ENCODE data around the gene NOP56. TPM values are rescaled to one million over a fixed set of nuclear protein-coding genes. Genes with fewer than 3 reads are reported as not detected.
A peak's percentile ranks its signal among the peaks of the same experiment; 100 is the strongest.

Gene NOP56
- total and polyA plus RNA-seq, 9 of the 15 experiments (the other 6 are each of a cell fraction or from before 2014, with no cell fraction given), result 295 to 697 (median 439) TPM

DNA sequence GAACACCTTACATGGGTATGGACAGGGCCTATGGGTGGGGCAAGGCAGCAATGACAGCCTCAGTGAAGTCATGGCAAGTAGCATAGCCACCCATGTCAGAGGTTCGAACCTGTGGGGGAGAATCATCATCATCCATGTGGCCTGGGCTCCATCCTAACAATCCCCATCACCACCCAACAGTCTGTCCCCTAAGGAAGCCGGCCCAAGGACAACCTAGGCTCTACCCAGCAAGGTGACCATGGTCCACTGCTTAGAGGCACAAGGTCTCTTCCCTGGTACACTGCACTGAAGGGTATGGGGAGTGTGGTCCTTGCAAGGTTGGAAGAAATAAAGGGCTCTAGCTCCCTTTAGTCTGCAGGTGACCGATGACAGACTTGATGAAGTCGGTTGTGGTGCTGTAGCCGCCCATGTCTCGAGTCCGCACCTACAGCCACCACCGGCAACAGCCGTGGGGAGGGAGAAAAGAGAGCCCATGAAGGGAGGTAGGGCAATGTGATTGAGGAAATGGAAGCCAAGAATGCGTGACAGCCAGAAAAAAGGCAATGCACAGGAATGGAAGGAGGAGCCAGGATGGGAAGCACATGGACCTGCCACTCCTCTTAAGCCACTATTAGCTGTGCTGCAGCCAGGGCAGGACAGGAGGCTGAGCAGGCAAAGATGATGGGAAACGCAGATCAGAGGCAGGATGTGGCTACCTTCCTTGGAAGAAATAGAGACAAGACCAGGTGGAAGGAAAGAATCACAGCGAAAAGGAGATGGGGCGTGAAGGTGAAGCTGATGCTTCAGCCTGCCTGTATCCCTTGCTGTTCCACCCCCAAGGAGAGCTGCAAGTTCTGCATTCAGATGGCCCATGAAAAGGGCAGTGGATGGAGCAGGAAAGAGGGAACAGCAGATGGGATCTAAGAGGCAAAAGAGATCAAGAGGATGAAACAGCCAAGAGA, 6.3 kb downstream of the NOP56 start (continued):
- TF ChIP-seq, protein P1, sequence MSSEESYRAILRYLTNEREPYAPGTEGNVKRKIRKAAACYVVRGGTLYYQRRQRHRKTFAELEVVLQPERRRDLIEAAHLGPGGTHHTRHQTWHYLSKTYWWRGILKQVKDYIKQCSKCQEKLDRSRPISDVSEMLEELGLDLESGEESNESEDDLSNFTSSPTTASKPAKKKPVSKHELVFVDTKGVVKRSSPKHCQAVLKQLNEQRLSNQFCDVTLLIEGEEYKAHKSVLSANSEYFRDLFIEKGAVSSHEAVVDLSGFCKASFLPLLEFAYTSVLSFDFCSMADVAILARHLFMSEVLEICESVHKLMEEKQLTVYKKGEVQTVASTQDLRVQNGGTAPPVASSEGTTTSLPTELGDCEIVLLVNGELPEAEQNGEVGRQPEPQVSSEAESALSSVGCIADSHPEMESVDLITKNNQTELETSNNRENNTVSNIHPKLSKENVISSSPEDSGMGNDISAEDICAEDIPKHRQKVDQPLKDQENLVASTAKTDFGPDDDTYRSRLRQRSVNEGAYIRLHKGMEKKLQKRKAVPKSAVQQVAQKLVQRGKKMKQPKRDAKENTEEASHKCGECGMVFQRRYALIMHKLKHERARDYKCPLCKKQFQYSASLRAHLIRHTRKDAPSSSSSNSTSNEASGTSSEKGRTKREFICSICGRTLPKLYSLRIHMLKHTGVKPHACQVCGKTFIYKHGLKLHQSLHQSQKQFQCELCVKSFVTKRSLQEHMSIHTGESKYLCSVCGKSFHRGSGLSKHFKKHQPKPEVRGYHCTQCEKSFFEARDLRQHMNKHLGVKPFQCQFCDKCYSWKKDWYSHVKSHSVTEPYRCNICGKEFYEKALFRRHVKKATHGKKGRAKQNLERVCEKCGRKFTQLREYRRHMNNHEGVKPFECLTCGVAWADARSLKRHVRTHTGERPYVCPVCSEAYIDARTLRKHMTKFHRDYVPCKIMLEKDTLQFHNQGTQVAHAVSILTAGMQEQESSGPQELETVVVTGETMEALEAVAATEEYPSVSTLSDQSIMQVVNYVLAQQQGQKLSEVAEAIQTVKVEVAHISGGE (CRISPR knock-in tag; IDR thresholded peaks at IDR 0.05), result no peak
- TF ChIP-seq IRF2 (CRISPR knock-in tag; IDR thresholded peaks at IDR 0.05) (no peak), ZKSCAN3 (CRISPR knock-in tag; IDR thresholded peaks at IDR 0.05) (no peak), CBX8 (IDR thresholded peaks at IDR 0.05; ENCODE audit: borderline replicate concordance, extremely low read depth, low read depth, low read length, poor library complexity, severe bottlenecking) (no peak), RCOR1 (IDR thresholded peaks at IDR 0.05; ENCODE audit: borderline replicate concordance in 1 of 2, low read depth in 2 of 2, low read length in 2 of 2) (no peak), TBP (optimal IDR thresholded peaks at IDR 0.05; ENCODE audit: low read depth, low read length) (no peak), JUND (IDR thresholded peaks at IDR 0.05; ENCODE audit: borderline replicate concordance, low read depth, low read length) (no peak), JUND (tag; IDR thresholded peaks at IDR 0.05; ENCODE audit: borderline replicate concordance, low read depth, low read length) (no peak), CREM (IDR thresholded peaks at IDR 0.05; ENCODE audit: low read depth) (no peak), PML (IDR thresholded peaks at IDR 0.05; ENCODE audit: low read length) (peak; percentile 51; the same call in 1 of the 2 replicates), CBX1 (IDR thresholded peaks at IDR 0.05; ENCODE audit: low read depth) (no peak), MCM3 (IDR thresholded peaks at IDR 0.05) (no peak), SMAD1 (IDR thresholded peaks at IDR 0.05; ENCODE audit: low read depth, low read length, partially characterized antibody) (no peak), UBTF (IDR thresholded peaks at IDR 0.05; ENCODE audit: borderline replicate concordance in 1 of 2, low read depth in 2 of 2, low read length in 2 of 2) (no peak), NFYB (IDR thresholded peaks at IDR 0.05; ENCODE audit: extremely low read depth, insufficient read length) (no peak), ZFPM2 (CRISPR knock-in tag; IDR thresholded peaks at IDR 0.05) (no peak), NEUROD1 (IDR thresholded peaks at IDR 0.05; ENCODE audit: borderline replicate concordance, low read depth, low read length, partially characterized antibody) (no peak)
- TF ChIP-seq, protein P2, sequence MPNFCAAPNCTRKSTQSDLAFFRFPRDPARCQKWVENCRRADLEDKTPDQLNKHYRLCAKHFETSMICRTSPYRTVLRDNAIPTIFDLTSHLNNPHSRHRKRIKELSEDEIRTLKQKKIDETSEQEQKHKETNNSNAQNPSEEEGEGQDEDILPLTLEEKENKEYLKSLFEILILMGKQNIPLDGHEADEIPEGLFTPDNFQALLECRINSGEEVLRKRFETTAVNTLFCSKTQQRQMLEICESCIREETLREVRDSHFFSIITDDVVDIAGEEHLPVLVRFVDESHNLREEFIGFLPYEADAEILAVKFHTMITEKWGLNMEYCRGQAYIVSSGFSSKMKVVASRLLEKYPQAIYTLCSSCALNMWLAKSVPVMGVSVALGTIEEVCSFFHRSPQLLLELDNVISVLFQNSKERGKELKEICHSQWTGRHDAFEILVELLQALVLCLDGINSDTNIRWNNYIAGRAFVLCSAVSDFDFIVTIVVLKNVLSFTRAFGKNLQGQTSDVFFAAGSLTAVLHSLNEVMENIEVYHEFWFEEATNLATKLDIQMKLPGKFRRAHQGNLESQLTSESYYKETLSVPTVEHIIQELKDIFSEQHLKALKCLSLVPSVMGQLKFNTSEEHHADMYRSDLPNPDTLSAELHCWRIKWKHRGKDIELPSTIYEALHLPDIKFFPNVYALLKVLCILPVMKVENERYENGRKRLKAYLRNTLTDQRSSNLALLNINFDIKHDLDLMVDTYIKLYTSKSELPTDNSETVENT (CRISPR knock-in tag; IDR thresholded peaks at IDR 0.05), result no peak

All from K562 (cell line).